Measurements from ENCODE around the gene MANEAL.

DNA sequence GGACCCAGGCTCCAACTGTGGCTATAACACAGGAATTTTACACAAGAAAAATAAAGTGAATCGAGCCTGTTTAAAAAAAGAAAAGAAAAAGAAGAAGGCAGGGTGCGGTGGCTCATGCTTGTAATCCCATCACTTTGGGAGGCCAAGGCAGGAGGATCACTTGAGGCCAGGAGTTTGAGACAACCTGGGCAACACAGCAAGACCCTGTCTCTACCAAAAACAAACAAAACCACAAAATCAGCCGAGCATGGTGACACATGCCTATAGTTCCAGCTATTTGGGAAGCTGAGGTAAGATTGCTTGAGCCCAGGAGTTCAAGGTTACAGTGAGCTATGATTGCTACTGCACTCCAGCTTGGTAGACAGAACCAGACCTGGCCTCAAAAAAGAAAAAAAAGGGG lies 48.0 kb downstream of the MANEAL start:
- TF ChIP-seq, protein P1, sequence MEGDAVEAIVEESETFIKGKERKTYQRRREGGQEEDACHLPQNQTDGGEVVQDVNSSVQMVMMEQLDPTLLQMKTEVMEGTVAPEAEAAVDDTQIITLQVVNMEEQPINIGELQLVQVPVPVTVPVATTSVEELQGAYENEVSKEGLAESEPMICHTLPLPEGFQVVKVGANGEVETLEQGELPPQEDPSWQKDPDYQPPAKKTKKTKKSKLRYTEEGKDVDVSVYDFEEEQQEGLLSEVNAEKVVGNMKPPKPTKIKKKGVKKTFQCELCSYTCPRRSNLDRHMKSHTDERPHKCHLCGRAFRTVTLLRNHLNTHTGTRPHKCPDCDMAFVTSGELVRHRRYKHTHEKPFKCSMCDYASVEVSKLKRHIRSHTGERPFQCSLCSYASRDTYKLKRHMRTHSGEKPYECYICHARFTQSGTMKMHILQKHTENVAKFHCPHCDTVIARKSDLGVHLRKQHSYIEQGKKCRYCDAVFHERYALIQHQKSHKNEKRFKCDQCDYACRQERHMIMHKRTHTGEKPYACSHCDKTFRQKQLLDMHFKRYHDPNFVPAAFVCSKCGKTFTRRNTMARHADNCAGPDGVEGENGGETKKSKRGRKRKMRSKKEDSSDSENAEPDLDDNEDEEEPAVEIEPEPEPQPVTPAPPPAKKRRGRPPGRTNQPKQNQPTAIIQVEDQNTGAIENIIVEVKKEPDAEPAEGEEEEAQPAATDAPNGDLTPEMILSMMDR (IDR thresholded peaks at IDR 0.05) = no peak
- TF ChIP-seq ZFX (IDR thresholded peaks at IDR 0.05; ENCODE audit: borderline replicate concordance) = no peak

Data from 22Rv1 (cell line).